ENCODE measurements around the gene ARID1B.
A peak's percentile ranks its signal among the peaks of the same experiment; 100 is the strongest.

ARID1B gene

GRCh38 chr6:157184202-157185015 is 407.2 kb downstream of the ARID1B start:
- Histone ChIP-seq H3K79me2 (ENCODE audit: insufficient read depth, low read length) (no peaks in the 10 kb centered on the region), H3F3A (ENCODE audit: insufficient read depth) (no peaks in the 10 kb centered on the region), H3K9me2 (replicated peaks; ENCODE audit: insufficient read depth, low read length) (no peaks in the 10 kb centered on the region), H3K4me3 (ENCODE audit: insufficient read depth, low read length, poor library complexity, severe bottlenecking) (no peak overlapping the region), H4K20me1 (ENCODE audit: low read depth, low read length) (no peaks in the 10 kb centered on the region), H3K36me3 (ENCODE audit: low read length) (peaks cover 6% of the 10 kb centered on the region; the same call in 1 of the 2 replicates), H3K27me3 (ENCODE audit: low read length) (no peaks in the 10 kb centered on the region), H3K4me2 (ENCODE audit: low read depth, low read length, poor library complexity, severe bottlenecking) (no peak overlapping the region), H3K9ac (ENCODE audit: low read length) (no peak overlapping the region), H2AFZ (ENCODE audit: low read depth, low read length, severe bottlenecking) (no peak overlapping the region), H3K9me3 (ENCODE audit: insufficient read depth, low read length) (no peaks in the 10 kb centered on the region), H3K27ac (ENCODE audit: low read depth, low read length) (no peak overlapping the region)
- TF ChIP-seq EZH2phosphoT487 (conservative IDR thresholded peaks at IDR 0.05; ENCODE audit: low read length): no peak
- peak; percentile 38 for TF ChIP-seq CTCF (IDR thresholded peaks at IDR 0.05; ENCODE audit: insufficient read depth, low read length, poor library complexity, severe bottlenecking)

GRCh38 chr6:157185171-157185570 is 408.0 kb downstream of the ARID1B start:
- H3K36me3 ChIP-seq (ENCODE audit: low read length): peaks cover 12% of the 10 kb centered on the region; the same call in 1 of the 2 replicates
- H3K79me2 ChIP-seq (ENCODE audit: insufficient read depth, low read length): no peaks in the 10 kb centered on the region

GRCh38 chr6:157185986-157186385 is 408.8 kb downstream of the ARID1B start:
- Histone ChIP-seq H4K20me1 (ENCODE audit: low read depth, low read length) (no peaks in the 10 kb centered on the region), H3K4me2 (ENCODE audit: low read depth, low read length, poor library complexity, severe bottlenecking) (no peak overlapping the region), H3K4me3 (ENCODE audit: insufficient read depth, low read length, poor library complexity, severe bottlenecking) (no peak overlapping the region), H2AFZ (ENCODE audit: low read depth, low read length, severe bottlenecking) (no peak overlapping the region), H3K27me3 (ENCODE audit: low read length) (no peaks in the 10 kb centered on the region), H3K9me2 (replicated peaks; ENCODE audit: insufficient read depth, low read length) (no peaks in the 10 kb centered on the region), H3K9ac (ENCODE audit: low read length) (no peak overlapping the region), H3K79me2 (ENCODE audit: insufficient read depth, low read length) (no peaks in the 10 kb centered on the region), H3K36me3 (ENCODE audit: low read length) (peaks cover 12% of the 10 kb centered on the region; the same call in 1 of the 2 replicates), H3K27ac (ENCODE audit: low read depth, low read length) (no peak overlapping the region), H3F3A (ENCODE audit: insufficient read depth) (no peaks in the 10 kb centered on the region), H3K9me3 (ENCODE audit: insufficient read depth, low read length) (no peaks in the 10 kb centered on the region)
- no peak for TF ChIP-seq EZH2phosphoT487 (conservative IDR thresholded peaks at IDR 0.05; ENCODE audit: low read length)
- no peak for TF ChIP-seq CTCF (IDR thresholded peaks at IDR 0.05; ENCODE audit: insufficient read depth, low read length, poor library complexity, severe bottlenecking)

More at GRCh38 chr6:157185171-157185570, 408.0 kb downstream of the ARID1B start:
- Histone ChIP-seq H3K9me2 (replicated peaks; ENCODE audit: insufficient read depth, low read length) (no peaks in the 10 kb centered on the region), H3K4me3 (ENCODE audit: insufficient read depth, low read length, poor library complexity, severe bottlenecking) (no peak overlapping the region), H2AFZ (ENCODE audit: low read depth, low read length, severe bottlenecking) (no peak overlapping the region), H4K20me1 (ENCODE audit: low read depth, low read length) (no peaks in the 10 kb centered on the region), H3K27ac (ENCODE audit: low read depth, low read length) (no peak overlapping the region), H3K9me3 (ENCODE audit: insufficient read depth, low read length) (no peaks in the 10 kb centered on the region), H3F3A (ENCODE audit: insufficient read depth) (no peaks in the 10 kb centered on the region), H3K4me2 (ENCODE audit: low read depth, low read length, poor library complexity, severe bottlenecking) (no peak overlapping the region), H3K27me3 (ENCODE audit: low read length) (no peaks in the 10 kb centered on the region), H3K9ac (ENCODE audit: low read length) (no peak overlapping the region)
- TF ChIP-seq EZH2phosphoT487 (conservative IDR thresholded peaks at IDR 0.05; ENCODE audit: low read length) (no peak), CTCF (IDR thresholded peaks at IDR 0.05; ENCODE audit: insufficient read depth, low read length, poor library complexity, severe bottlenecking) (no peak)
